H1 (cell line): ENCODE measurements around the gene YPEL5. TPM values are rescaled to one million over a fixed set of nuclear protein-coding genes. Genes with fewer than 3 reads are reported as not detected.

Experiments
- CTCF ChIA-PET: fragments of 300-600 bp; sonication (Branson Sonifier 250); formaldehyde crosslinking; loops from one replicate; lab custom pipeline; 2021; ENCODE audit not compliant: partially characterized antibody; lab: Charles Lee
- POLR2A ChIA-PET: fragments of 300-600 bp; sonication (Branson Sonifier 250); formaldehyde crosslinking; loops from one replicate; lab custom pipeline; 2021; ENCODE audit warnings: inconsistent platforms; ENCODE audit not compliant: partially characterized antibody; lab: Charles Lee
- DNase-seq, 2 experiments: peaks; one replicate each; pipeline versions ENCODE4 v3.0.0 to v3.0.0-alpha.2; 2010 to 2022; ENCODE audit warnings: low spot score in 2 of 2, low read depth in 1 of 2, mixed read lengths in 1 of 2
- FAIRE-seq: peaks from 2 replicates; lab custom pipeline; 2011; peaks lifted over from hg19 to GRCh38; lab: Jason Lieb, UNC
- H2AFZ ChIP-seq: 2 replicates; pipeline ENCODE4 v1.8.1; 2012; ENCODE audit warnings: low read length, inconsistent platforms
- H2AK5ac ChIP-seq: 2 replicates; pipeline ENCODE4 v1.6.1; 2013; ENCODE audit warnings: low read depth, low read length
- H2BK120ac ChIP-seq: replicated peaks from 2 replicates; pipeline ENCODE3; 2013; ENCODE audit warnings: low read depth, low read length, inconsistent platforms
- H2BK12ac ChIP-seq: 2 replicates; pipeline ENCODE4 v1.6.1; 2013; ENCODE audit warnings: low read depth, low read length
- H2BK15ac ChIP-seq: 2 replicates; pipeline ENCODE4 v1.6.1; 2013; ENCODE audit warnings: low read length
- H2BK20ac ChIP-seq: 2 replicates; pipeline ENCODE4 v1.6.1; 2013; ENCODE audit warnings: low read length
- H2BK5ac ChIP-seq: 2 replicates; pipeline ENCODE4 v1.6.1; 2013; ENCODE audit warnings: low read depth, low read length
- H3K14ac ChIP-seq: 2 replicates; pipeline ENCODE4 v1.6.1; 2013; ENCODE audit warnings: inconsistent platforms; ENCODE audit not compliant: insufficient read length
- H3K18ac ChIP-seq: 2 replicates; pipeline ENCODE4 v1.6.1; 2013; ENCODE audit warnings: low read length; ENCODE audit errors: extremely low read depth
- H3K23ac ChIP-seq: 2 replicates; pipeline ENCODE4 v1.6.1; 2013; ENCODE audit warnings: inconsistent platforms; ENCODE audit not compliant: insufficient read length
- H3K23me2 ChIP-seq: 2 replicates; pipeline ENCODE4 v1.6.1; 2013; ENCODE audit warnings: low read depth, low read length
- H3K27ac ChIP-seq: 2 replicates; pipeline ENCODE4 v1.6.1; 2011; ENCODE audit warnings: low read depth, low read length, inconsistent platforms
- H3K27me3 ChIP-seq, 4 experiments: replicated peaks in 1 of 4; 1 replicate in 1 of 4; 2 replicates in 3 of 4; pipeline versions ENCODE4 v1.6.1 to v1.8.1; 2011 to 2013; ENCODE audit warnings: low read length in 3 of 4, mild to moderate bottlenecking in 3 of 4, inconsistent platforms in 2 of 4, mixed read lengths in 2 of 4, moderate library complexity in 1 of 4; ENCODE audit not compliant: control insufficient read depth in 3 of 4, insufficient read depth in 3 of 4; ENCODE audit errors: extremely low read depth in 1 of 4
- H3K36me3 ChIP-seq, 4 experiments: 2 replicates each; pipeline versions ENCODE4 v1.6.1 to v1.8.1; 2011 to 2013; ENCODE audit warnings: mild to moderate bottlenecking in 4 of 4, low read length in 3 of 4, moderate library complexity in 2 of 4, control low read depth in 1 of 4, inconsistent platforms in 1 of 4; ENCODE audit not compliant: insufficient read depth in 4 of 4, control insufficient read depth in 2 of 4
- H3K4ac ChIP-seq: replicated peaks from 2 replicates; pipeline ENCODE3; 2013; ENCODE audit warnings: low read length, low read depth, mixed read lengths, inconsistent platforms; ENCODE audit not compliant: insufficient read length
- H3K4me1 ChIP-seq, 4 experiments: replicated peaks in 1 of 4; 1 replicate in 1 of 4; 2 replicates in 3 of 4; pipeline versions ENCODE4 v1.6.1 to v1.8.1; 2011 to 2013; ENCODE audit warnings: low read length in 3 of 4, inconsistent platforms in 2 of 4, mixed read lengths in 1 of 4; ENCODE audit not compliant: insufficient read depth in 4 of 4, control insufficient read depth in 3 of 4
- H3K4me2 ChIP-seq, 2 experiments: 2 replicates each; pipeline versions ENCODE4 v1.6.1 to v1.8.1; 2011 to 2013; ENCODE audit warnings: low read depth in 2 of 2, low read length in 2 of 2, control low read depth in 1 of 2, inconsistent platforms in 1 of 2, mild to moderate bottlenecking in 1 of 2; ENCODE audit not compliant: insufficient read depth in 1 of 2
- H3K4me3 ChIP-seq, 4 experiments: fragments of 200-600, 300-600 bp in 1 of 4; sonication (generic), shearing (Covaris generic), sonication (Bioruptor Twin) in 1 of 4; 2 replicates each; pipeline versions ENCODE4 v1.5.1 to v1.8.1; 2011 to 2016; ENCODE audit warnings: low read length in 4 of 4, low read depth in 3 of 4, control low read depth in 2 of 4, inconsistent platforms in 2 of 4, mild to moderate bottlenecking in 2 of 4, mixed read lengths in 1 of 4, moderate library complexity in 1 of 4; ENCODE audit not compliant: insufficient read depth in 2 of 4; ENCODE audit errors: extremely low read depth in 1 of 4
- H3K56ac ChIP-seq: replicated peaks from 2 replicates; pipeline ENCODE3; 2013; ENCODE audit warnings: low read depth, mild to moderate bottlenecking, mixed read lengths, low read length, inconsistent platforms; ENCODE audit not compliant: insufficient read length
- H3K79me1 ChIP-seq: 2 replicates; pipeline ENCODE4 v1.6.1; 2013; ENCODE audit warnings: low read depth, low read length, control low read depth
- H3K79me2 ChIP-seq, 2 experiments: 2 replicates each; pipeline versions ENCODE4 v1.6.1 to v1.8.1; 2012 to 2013; ENCODE audit warnings: low read length in 2 of 2, mild to moderate bottlenecking in 2 of 2, inconsistent platforms in 1 of 2; ENCODE audit not compliant: insufficient read depth in 2 of 2, control insufficient read depth in 1 of 2
- H3K9ac ChIP-seq, 4 experiments: replicated peaks in 1 of 4; 1 replicate in 1 of 4; 2 replicates in 3 of 4; pipeline versions ENCODE4 v1.6.1 to v1.8.1; 2011 to 2013; ENCODE audit warnings: low read depth in 3 of 4, low read length in 3 of 4, control low read depth in 2 of 4, mild to moderate bottlenecking in 2 of 4, moderate library complexity in 2 of 4, inconsistent platforms in 1 of 4; ENCODE audit errors: extremely low read depth in 1 of 4
- H3K9me3 ChIP-seq, 2 experiments: 2 replicates each; pipeline versions ENCODE4 v1.6.1 to v1.8.1; 2012 to 2013; ENCODE audit warnings: mild to moderate bottlenecking in 2 of 2, moderate library complexity in 2 of 2, control low read depth in 1 of 2, inconsistent platforms in 1 of 2, low read depth in 1 of 2, low read length in 1 of 2, mixed read lengths in 1 of 2; ENCODE audit not compliant: insufficient read depth in 2 of 2
- H4K20me1 ChIP-seq, 2 experiments: replicated peaks in 1 of 2; 2 replicates each; pipeline versions ENCODE3 to v1.8.1; 2011 to 2013; ENCODE audit warnings: inconsistent platforms in 2 of 2, low read length in 2 of 2, mild to moderate bottlenecking in 1 of 2; ENCODE audit not compliant: insufficient read depth in 2 of 2, control insufficient read depth in 1 of 2
- H4K5ac ChIP-seq: 2 replicates; pipeline ENCODE4 v1.6.1; 2013; ENCODE audit warnings: low read length, low read depth, mixed read lengths, inconsistent platforms; ENCODE audit not compliant: insufficient read length
- H4K8ac ChIP-seq: 2 replicates; pipeline ENCODE4 v1.8.0; 2013; ENCODE audit warnings: mild to moderate bottlenecking, moderate library complexity, low read length, inconsistent platforms; ENCODE audit not compliant: insufficient read depth; ENCODE audit errors: extremely low read depth
- H4K91ac ChIP-seq: replicated peaks from 2 replicates; pipeline ENCODE3; 2013; ENCODE audit warnings: low read length, mixed read lengths, inconsistent platforms; ENCODE audit not compliant: insufficient read length
- CEBPB ChIP-seq: IDR thresholded peaks from 2 replicates; pipeline ENCODE4 v1.6.1; 2012; ENCODE audit warnings: low read depth, low read length
- EGR1 ChIP-seq: IDR thresholded peaks from 2 replicates; pipeline ENCODE4 v1.6.1; 2011; ENCODE audit warnings: low read depth, low read length, borderline replicate concordance
- EP300 ChIP-seq, 2 experiments: IDR thresholded peaks; 1 replicate in 1 of 2; 2 replicates in 1 of 2; pipeline ENCODE4 v1.6.1; 2011 to 2012; ENCODE audit warnings: low read depth in 2 of 2, low read length in 2 of 2, mild to moderate bottlenecking in 2 of 2, borderline replicate concordance in 1 of 2, inconsistent platforms in 1 of 2, moderate library complexity in 1 of 2
- GTF2F1 ChIP-seq: IDR thresholded peaks from 2 replicates; pipeline ENCODE4 v1.6.1; 2012; ENCODE audit warnings: low read depth, low read length, improper control_type of control experiment, borderline replicate concordance
- HDAC2 ChIP-seq, 2 experiments: fragments of 300-600 bp in 1 of 2; sonication (generic) in 1 of 2; IDR thresholded peaks; 2 replicates each; pipeline ENCODE4 v1.6.1; 2011 to 2012; ENCODE audit warnings: low read depth in 2 of 2, low read length in 2 of 2, mild to moderate bottlenecking in 2 of 2, moderate library complexity in 2 of 2, borderline replicate concordance in 1 of 2, inconsistent platforms in 1 of 2
- KDM4A ChIP-seq: IDR thresholded peaks from one replicate; pipeline ENCODE4 v1.7.1; 2012; ENCODE audit warnings: low read depth, mild to moderate bottlenecking, moderate library complexity, low read length, inconsistent platforms; ENCODE audit not compliant: severe bottlenecking
- POLR2A ChIP-seq, 2 experiments: IDR thresholded peaks; 1 replicate in 1 of 2; 2 replicates in 1 of 2; pipeline ENCODE4 v1.6.1; 2011; ENCODE audit warnings: low read depth in 2 of 2, low read length in 2 of 2, mild to moderate bottlenecking in 2 of 2; ENCODE audit errors: control extremely low read depth in 1 of 2
- RFX5 ChIP-seq: IDR thresholded peaks from 2 replicates; pipeline ENCODE4 v1.6.1; 2011; ENCODE audit warnings: low read depth, low read length, improper control_type of control experiment, borderline replicate concordance
- SIX5 ChIP-seq: IDR thresholded peaks from 2 replicates; pipeline ENCODE4 v1.6.1; 2011; ENCODE audit warnings: mild to moderate bottlenecking, low read depth, low read length
- WGBS, 2 experiments: shearing (Covaris generic) in 1 of 2; methylation state at CpG; one replicate each; pipeline versions ENCODE4 v1.1.6 to v1.1.7; 2013 to 2015; ENCODE audit warnings: low lambda C conversion rate in 2 of 2, mixed read lengths in 2 of 2, inconsistent platforms in 1 of 2, low coverage in 1 of 2, missing lambda C conversion rate in 1 of 2; ENCODE audit not compliant: insufficient replicate concordance in 2 of 2, insufficient coverage in 1 of 2, insufficient read length in 1 of 2; ENCODE audit errors: extremely low coverage in 1 of 2, missing lambda C conversion rate in 1 of 2; 5-methylcytosine and 5-hydroxymethylcytosine counted together
- polyA plus RNA-seq, 7 experiments: library from polyadenylated mRNA; depleted of rRNA in 3 of 7; stranded (reverse) in 5 of 7; unstranded in 2 of 7; fragments of >200 nt in 5 of 7; fragments of 200-250 nt in 2 of 7; gene quantifications; 1 replicate in 5 of 7; 2 replicates in 1 of 7; 4 replicates in 1 of 7; pipeline versions ENCODE4 v1.2.1 to v1.2.3, GENCODE V29; 2011 to 2013; ENCODE audit warnings: missing spikeins in 2 of 7, mixed read lengths in 2 of 7
- total RNA-seq: library from RNA; stranded (reverse); fragmentation: NEBNext Ultra II Directional; extraction: Animal tissue kit (Norgen Biotek cat#: 25700); gene quantifications from 2 replicates; pipeline ENCODE4 v1.2.1, GENCODE V29; 2021

YPEL5 gene
- total and polyA plus RNA-seq, 2 of the 8 experiments (the other 6 are each of a cell fraction or from before 2014, with no cell fraction given) = 18.5 to 28.0 TPM

DNA sequence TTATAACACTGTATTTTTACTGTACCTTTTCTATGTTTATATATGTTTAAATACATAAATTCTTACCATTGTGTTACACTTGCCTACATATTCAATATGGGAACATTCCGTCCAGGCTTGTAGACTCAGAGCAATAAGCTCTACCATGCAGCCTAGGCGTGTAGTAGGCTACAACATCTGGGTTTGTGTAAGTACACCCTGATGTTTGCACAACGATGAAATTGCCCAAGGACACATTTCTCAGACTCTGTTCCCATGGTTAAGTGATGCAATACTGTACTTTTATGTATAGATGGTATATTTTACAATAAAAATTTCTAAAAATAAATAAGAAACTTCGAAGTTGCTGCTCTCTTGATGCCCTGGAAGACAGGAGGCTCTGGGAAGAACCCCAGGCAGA is 38.4 kb downstream of the YPEL5 start:
- DNase-seq = no peak
- ChIA-PET CTCF (interaction anchor here (1.3 to 1.9 kb wide), 2 partner anchors 20 to 23 kb away, joined by 4 to 6 read pairs; no protein-coding TSS in a partner anchor), POLR2A (no interaction called here)
- H4K91ac ChIP-seq = no peak overlapping the region
- H2BK20ac ChIP-seq = no peak overlapping the region
- no peak overlapping the region for H3K4ac ChIP-seq
- no peak overlapping the region for H2AFZ ChIP-seq
- H3K56ac ChIP-seq = no peak overlapping the region
- no peak overlapping the region for H4K8ac ChIP-seq
- no peak for TF ChIP-seq SIX5
- TF ChIP-seq EP300 (IDR thresholded peaks at IDR 0.05; ENCODE audit: borderline replicate concordance in 1 of 2, low read depth in 2 of 2, low read length in 2 of 2) = no peak
- TF ChIP-seq HDAC2 (IDR thresholded peaks at IDR 0.05; ENCODE audit: borderline replicate concordance in 1 of 2, low read depth in 2 of 2, low read length in 2 of 2) = no peak
- TF ChIP-seq RFX5 = no peak
- no peak for TF ChIP-seq EGR1
- no peak for TF ChIP-seq CEBPB
- no peak for TF ChIP-seq GTF2F1
- TF ChIP-seq KDM4A = no peak
- no peak for TF ChIP-seq POLR2A (IDR thresholded peaks at IDR 0.05; ENCODE audit: control extremely low read depth in 1 of 2, low read depth in 2 of 2, low read length in 2 of 2)
- H3K4me2 ChIP-seq = no peak overlapping the region
- no peak overlapping the region for H3K18ac ChIP-seq
- H3K14ac ChIP-seq = no peak overlapping the region
- no peaks in the 10 kb centered on the region for H3K23me2 ChIP-seq
- 86% methylated on average over 4 of the region's 4 CpGs; no CpG with 5 or more reads in 1 of the 2 experiments for WGBS, 2 experiments
- no peak overlapping the region for H3K27ac ChIP-seq
- no peak overlapping the region for H3K23ac ChIP-seq
- no peaks in the 10 kb centered on the region for H4K20me1 ChIP-seq
- H3K4me3 ChIP-seq = no peak overlapping the region
- no peaks in the 10 kb centered on the region for H3K9me3 ChIP-seq
- no peak overlapping the region for H2BK15ac ChIP-seq
- no peak overlapping the region for H3K9ac ChIP-seq
- no peak overlapping the region for H2BK5ac ChIP-seq
- no peaks in the 10 kb centered on the region for H3K27me3 ChIP-seq
- H4K5ac ChIP-seq = no peak overlapping the region
- no peak overlapping the region for H2AK5ac ChIP-seq
- no peak for FAIRE-seq
- H3K79me1 ChIP-seq = no peaks in the 10 kb centered on the region
- no peak overlapping the region for H2BK120ac ChIP-seq
- H3K79me2 ChIP-seq = no peaks in the 10 kb centered on the region
- H2BK12ac ChIP-seq = no peak overlapping the region
- H3K36me3 ChIP-seq = no peaks in the 10 kb centered on the region
- H3K4me1 ChIP-seq = no peaks in the 10 kb centered on the region
